Nephron (organoid): Measurements from ENCODE around the gene PPP4C.

Source experiments
- H3K27ac Mint-ChIP-seq, 3 experiments: 2 replicates each; pipeline ENCODE4 v1.8.0; 2020; ENCODE audit warnings: mixed read lengths in 3 of 3, mild to moderate bottlenecking in 2 of 3, moderate library complexity in 1 of 3
- H3K27me3 Mint-ChIP-seq: 2 replicates; pipeline ENCODE4 v1.8.0; 2021; ENCODE audit warnings: low read depth, mild to moderate bottlenecking, moderate library complexity, mixed read lengths
- H3K36me3 Mint-ChIP-seq: 2 replicates; pipeline ENCODE4 v1.8.0; 2020; ENCODE audit warnings: low read depth, mixed read lengths
- H3K4me1 Mint-ChIP-seq: 2 replicates; pipeline ENCODE4 v1.8.0; 2020; ENCODE audit warnings: mixed read lengths
- H3K4me3 Mint-ChIP-seq, 3 experiments: 2 replicates each; pipeline ENCODE4 v1.8.0; 2020; ENCODE audit warnings: mild to moderate bottlenecking in 3 of 3, mixed read lengths in 3 of 3, moderate library complexity in 2 of 3
- H3K9me3 Mint-ChIP-seq: 2 replicates; pipeline ENCODE4 v1.8.0; 2020; ENCODE audit warnings: mixed read lengths
- CTCF ChIP-seq, 3 experiments: fragments of 200-600 bp; sonication (generic); IDR thresholded peaks; one replicate each; pipeline ENCODE4 v1.5.0; 2021; ENCODE audit warnings: antibody characterized with exemption in 3 of 3; ENCODE audit not compliant: unreplicated experiment in 3 of 3

The PPP4C gene

GRCh38 chr16:30132591-30132990 lies 56.8 kb downstream of the PPP4C start:
- H3K27me3 Mint-ChIP-seq, result peaks cover 3% of the 10 kb centered on the region
- no peaks in the 10 kb centered on the region for H3K9me3 Mint-ChIP-seq
- peak overlapping the region in 2 of 3 experiments; percentile 77 to 79 for H3K27ac Mint-ChIP-seq
- H3K4me3 Mint-ChIP-seq, result no peak overlapping the region
- no peaks in the 10 kb centered on the region for H3K36me3 Mint-ChIP-seq
- H3K4me1 Mint-ChIP-seq, result peaks cover 13% of the 10 kb centered on the region
- no peak for TF ChIP-seq CTCF (IDR thresholded peaks at IDR 0.05; ENCODE audit: unreplicated experiment in 3 of 3)
